ENCODE results near the gene MORF4L1.
"Not testable (repeated sequence)": the region's sequence is repeated elsewhere in the genome, so short reads cannot be mapped to it uniquely, and the experiment has no call there.

Gene MORF4L1, protein sequence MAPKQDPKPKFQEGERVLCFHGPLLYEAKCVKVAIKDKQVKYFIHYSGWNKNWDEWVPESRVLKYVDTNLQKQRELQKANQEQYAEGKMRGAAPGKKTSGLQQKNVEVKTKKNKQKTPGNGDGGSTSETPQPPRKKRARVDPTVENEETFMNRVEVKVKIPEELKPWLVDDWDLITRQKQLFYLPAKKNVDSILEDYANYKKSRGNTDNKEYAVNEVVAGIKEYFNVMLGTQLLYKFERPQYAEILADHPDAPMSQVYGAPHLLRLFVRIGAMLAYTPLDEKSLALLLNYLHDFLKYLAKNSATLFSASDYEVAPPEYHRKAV

DNA sequence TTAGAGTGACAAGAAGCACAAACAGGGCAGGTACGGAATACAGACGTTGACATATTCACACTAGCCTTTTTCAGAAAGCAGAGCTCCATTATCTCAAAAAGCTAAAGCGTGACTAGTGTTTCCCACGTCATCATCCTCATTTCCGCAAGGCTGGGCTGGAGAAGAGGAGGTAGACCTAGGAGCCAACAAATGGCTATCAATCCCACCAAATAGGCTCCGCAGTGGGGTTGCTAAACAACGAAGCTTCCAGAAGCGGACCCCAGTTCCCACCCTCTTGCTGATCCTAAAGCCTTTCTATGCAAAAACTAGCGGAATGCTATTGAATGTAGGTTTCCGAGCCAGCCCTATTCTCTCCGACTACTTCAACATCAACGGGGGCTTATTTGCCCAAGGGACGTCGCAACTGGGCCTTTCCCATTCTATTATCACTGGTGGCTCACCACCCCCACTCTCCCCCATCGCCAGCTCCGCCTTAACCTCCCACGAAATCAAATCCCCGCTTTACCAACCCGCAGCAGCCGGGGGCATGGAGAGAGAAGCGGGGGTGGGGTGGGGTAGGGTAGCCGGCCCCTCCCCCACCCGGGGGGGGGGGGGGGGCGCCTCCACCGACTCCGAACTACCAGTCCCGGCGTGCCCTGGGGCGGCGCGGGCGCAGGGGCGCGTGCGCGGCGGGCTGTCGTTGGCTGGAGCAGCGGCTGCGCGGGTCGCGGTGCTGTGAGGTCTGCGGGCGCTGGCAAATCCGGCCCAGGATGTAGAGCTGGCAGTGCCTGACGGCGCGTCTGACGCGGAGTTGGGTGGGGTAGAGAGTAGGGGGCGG, at the start of gene MORF4L1:
Gene MORF4L1 (plus strand): TSS at position 736 of the 817 bp plus-strand sequence. CDS start 128 bp downstream, outside the sequence.
- peak; percentile 94 for DNase-seq (ENCODE audit: low read depth in 1 of 2, low spot score in 1 of 2)

DNA sequence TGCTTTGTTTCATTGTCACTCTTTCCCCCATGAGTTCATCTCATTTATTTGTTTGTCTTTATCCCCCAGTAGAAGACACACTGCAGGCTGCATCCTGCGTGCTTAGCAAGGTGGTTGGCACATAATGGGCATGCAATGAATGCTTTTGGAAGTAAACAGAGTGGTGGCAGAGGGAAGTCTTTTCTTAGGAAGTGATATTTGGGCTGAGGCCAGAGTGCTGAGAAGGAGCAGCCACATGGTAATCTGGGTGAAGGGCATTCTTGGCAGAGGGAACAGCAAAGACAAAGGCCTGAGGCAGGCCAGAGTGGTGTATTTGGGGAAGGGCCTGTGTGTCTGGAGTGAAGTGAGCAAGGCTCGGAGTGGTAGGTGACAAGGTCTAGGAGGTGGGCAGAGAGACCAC, 43.8 kb upstream of the MORF4L1 start:
- no peak for DNase-seq (ENCODE audit: low read depth in 1 of 2, low spot score in 1 of 2)

DNA sequence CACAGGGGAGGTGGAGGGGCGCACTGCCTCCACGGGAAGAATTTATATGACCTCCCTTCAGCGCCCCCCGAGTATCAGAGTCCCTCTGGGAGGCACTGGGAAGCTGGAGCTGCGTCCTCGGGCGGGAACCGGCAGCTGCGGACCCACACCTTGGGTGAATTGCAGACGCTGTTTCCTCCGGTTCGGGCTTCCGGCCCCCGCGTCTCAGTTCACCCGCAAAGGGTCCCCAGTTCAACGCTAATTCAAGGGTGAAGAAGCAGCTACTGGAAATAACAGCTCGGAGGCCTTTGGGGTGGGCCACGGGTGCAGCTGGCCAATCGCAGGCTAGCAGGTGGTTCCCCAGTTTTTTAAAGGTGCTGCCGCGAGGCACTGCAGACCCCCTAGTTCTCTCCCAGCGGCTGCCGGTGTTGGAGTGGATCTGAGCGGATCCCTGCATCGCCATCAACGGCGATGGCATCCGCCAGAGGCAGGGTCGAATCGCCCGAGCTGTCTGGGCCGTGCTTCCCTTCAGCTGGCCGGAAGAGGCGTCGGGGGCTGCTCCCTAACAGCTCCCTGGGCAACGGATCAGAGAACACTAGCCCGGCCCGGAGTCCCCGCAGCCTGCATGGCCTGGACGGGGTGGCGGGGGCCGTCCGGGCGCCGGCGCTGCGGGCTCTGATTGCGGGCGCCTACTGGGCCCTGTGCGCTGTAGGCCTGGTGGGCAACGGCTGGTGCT, 42.0 kb upstream of the MORF4L1 start:
- DNase-seq (ENCODE audit: low read depth in 1 of 2, low spot score in 1 of 2) = no peak

DNA sequence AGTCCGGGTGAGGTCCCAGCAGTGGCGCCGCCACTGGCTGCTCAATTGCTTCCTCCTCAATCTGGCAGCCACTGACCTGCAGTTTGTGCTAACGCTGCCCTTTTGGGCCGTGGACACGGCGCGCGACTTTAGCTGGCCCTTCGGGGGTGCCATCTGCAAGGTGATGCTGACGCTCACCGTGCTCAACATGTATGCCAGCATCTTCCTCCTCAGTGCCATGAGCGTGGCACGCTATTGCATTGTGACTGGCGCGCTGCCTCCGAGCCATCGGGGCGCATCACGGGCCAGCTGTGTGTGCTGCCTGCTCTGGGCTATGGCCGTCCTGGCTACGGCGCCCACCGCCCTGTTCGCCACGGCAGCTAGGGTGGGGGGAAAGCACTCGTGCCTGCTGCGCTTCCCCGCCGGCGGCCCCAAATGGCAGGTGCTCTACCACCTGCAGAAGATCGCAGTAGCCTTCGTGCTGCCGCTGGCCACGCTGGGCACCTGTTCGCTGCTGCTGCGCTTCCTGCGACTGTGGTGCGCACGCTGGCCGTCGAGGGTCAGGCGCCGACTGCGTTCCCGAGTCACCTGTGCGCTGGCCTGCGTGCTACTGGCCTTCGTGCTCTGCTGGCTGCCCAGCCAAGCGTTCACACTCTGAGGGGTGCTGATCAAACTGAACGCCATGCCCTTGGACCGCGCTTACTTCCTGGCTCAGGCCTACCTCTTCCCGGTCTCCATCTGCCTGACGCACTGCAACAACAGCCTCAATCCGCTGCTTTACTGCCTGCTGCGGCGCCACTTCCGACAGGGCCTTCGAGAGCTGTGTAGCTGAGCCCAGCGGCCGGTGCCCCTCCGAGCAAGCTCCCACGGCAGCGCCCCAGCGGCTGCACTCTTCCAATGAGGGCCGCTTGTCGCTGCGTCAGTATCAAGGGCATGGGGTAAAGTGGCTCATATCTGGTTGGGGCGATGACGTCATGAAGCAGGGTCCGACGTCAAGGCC, 41.2 kb upstream of the MORF4L1 start:
- DNase-seq (ENCODE audit: low read depth in 1 of 2, low spot score in 1 of 2) = no peak

DNA sequence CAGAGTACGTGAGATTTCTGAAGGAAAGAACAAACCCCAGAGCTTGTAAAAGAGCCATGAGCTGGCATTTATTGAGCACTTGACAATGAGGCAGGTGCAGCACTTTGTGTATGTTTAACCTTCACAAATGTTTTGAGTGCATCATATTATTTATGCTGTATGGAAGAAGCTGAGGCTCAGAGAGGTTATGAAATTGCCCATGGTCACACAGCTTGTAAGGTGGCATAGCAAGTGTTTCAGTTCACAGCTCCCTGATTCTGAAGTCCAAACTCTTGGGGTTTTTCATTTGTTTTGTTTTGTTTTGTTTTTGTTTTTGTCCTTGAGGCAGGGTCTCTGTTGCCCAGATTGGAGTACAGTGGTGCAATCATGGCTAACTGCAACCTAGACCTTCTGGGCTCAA, 36.4 kb upstream of the MORF4L1 start:
- DNase-seq (ENCODE audit: low read depth in 1 of 2, low spot score in 1 of 2) = no peak

DNA sequence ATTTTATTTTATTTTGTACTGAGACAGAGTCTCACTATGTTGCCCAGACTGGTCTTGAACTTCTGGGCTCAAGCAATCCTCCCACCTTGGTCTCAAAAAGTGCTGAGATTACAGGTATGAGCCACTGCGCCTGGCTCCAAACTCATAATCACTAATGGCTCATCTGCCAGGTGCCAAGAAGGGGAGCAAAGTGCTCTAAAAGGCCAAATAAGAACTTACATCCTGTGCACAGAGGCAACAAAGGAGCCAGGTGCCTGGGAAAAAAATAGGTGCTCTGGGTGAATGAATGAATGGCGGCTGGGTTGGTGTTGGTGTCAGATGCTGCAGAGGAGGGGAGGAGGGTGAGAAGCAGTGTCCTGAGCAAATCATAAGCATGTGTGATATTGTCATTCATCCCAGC, 35.6 kb upstream of the MORF4L1 start:
- no peak for DNase-seq (ENCODE audit: low read depth in 1 of 2, low spot score in 1 of 2)

DNA sequence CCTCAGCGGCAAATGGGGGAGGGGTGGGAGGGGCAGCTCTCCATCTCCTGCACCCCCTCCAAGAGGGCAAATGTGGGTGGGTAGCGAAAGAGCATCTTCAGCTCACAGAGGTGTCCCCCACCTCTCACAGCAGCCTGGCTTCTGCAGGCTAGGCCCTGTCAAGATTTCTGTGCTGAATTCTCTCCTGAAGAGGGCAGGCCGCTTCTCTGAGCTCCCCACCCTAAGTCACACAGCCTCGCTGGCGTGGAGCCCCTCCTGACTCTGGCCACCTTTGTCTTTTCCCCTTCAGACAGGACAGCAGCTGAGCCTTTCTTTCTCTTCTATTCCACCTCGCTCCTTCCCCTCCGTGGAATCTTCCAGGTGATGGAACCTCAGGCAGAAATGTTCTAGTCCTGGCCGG, 35.1 kb upstream of the MORF4L1 start:
- DNase-seq (ENCODE audit: low read depth in 1 of 2, low spot score in 1 of 2) = no peak

DNA sequence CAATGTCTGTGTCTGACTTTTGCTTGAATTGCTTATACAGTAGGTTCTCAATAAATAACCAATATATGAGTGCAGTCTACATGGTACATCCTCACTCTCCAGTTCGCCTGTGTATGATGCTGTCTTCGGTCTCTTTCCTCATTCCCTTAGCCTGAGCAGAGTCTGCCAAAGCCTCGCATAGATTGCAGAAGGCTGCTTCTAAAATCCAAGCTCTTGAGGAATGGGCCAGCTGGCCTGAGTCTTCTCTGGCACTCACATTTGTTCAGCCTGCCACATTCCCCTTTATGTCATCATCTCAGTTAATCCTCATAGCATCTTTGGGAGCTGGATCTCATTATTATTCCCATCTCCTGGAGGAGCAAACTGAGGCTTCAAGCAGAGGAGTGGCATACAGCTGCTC, 34.2 kb upstream of the MORF4L1 start:
- DNase-seq (ENCODE audit: low read depth in 1 of 2, low spot score in 1 of 2) = no peak

DNA sequence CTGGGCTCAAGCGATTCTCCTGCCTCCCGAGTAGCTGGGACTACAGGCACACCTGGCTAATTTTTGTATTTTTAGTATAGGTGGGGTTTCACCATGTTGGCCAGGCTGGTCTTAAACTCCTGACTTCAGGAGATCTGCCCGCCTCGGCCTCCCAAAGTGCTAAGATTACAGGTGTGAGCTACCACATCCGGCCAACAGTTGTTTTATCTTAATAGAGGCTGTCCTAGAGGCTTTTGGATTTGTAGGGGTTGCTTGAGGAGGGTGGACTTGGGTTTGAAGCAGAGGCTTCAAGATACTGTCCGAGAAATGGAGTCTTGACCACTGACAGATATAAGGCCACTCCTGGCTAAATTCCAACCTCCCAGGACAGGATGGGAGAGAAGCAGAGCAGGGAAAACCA, 33.5 kb upstream of the MORF4L1 start:
- not testable (repeated sequence) for DNase-seq (ENCODE audit: low read depth in 1 of 2, low spot score in 1 of 2)

DNA sequence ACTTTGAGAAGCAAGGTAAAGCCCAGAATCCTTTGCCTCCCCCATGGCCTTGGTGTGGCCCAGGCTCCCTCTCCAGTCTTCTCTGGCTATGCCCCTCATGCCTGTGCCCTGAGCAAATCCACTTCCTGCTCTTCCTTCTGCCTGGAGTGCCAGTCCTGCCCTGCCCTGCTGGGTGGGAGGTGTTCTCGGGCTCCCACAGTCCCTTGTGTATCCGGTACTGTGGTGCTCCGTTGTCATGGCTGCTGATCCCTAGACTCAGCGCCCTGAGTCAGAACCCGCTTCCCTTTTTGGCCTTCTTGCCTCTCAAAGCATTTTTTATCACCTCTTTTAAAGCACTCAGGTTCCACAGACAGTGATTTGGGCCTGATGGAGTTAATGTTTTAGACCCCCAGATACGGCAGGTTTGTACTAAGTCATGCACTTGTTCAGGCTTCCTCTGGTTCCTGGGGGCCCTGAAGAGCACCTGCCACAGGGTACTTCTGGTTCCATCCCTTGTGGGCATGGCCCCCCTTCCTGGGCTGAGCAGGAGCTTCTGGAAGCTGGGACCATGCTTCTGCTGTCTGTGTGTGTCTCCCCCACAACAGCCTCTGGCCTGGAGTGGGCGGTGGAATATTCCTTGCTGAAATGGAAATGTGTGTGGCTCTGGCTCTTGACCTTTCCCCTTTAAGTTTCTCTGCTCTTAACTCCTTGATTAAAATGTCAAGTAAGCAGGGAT, 31.9 kb upstream of the MORF4L1 start:
- no peak for DNase-seq (ENCODE audit: low read depth in 1 of 2, low spot score in 1 of 2)

DNA sequence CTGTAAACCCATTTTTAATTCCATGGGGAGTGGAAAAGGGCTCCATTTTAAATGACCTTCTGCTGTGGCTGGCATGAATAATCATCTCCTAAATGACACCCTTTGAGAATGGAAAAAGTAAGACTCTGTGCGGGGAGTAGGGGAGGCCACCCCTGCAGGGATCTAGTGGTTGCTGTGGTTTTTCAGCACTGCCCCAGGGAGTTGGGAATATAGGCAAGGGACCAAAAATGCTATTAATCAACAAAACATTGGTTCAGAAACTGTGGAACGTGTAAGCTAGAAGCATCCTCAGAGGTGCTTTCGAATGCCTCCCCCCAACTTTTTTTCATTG, 31.3 kb upstream of the MORF4L1 start:
- no peak for DNase-seq (ENCODE audit: low read depth in 1 of 2, low spot score in 1 of 2)

DNA sequence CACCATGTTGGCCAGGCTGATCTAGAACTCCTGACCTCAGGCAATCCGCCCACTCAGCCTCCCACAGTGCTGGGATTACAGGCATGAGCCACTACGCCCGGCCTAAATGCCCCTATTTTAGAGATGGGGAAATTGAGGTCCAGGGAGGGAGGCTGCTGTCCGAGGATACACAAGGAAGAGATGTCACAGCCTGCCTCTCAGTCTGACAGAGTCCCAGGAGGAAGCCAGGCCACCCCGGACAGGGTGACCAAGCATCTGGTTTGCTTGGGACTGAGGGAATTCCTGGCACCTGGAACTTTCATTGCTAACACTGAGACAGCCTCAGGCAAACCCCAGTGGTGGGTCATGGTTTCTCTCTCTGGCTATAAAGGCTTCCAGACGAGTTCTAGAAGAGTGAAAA, 30.8 kb upstream of the MORF4L1 start:
- DNase-seq (ENCODE audit: low read depth in 1 of 2, low spot score in 1 of 2) = no peak

DNA sequence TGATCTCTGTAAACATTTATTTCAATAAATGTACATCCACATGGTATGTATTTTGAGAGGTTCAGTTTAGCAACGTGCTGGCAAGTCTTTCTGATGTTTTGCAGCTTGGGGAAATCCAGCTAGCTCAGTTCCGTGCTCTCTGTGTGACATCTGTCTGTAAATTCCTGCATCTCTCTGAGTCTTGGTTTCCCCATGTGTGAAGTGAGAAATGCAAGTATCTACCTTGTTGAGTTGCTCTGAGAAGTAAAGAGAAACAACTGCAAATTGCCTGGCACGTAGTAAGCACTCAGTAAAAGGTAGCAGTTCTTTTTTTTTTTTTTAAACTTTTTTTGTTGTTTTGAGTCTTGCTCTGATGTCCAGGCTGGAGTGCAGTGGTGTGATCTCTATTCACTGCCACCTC, 30.2 kb upstream of the MORF4L1 start:
- DNase-seq (ENCODE audit: low read depth in 1 of 2, low spot score in 1 of 2) = no peak

DNA sequence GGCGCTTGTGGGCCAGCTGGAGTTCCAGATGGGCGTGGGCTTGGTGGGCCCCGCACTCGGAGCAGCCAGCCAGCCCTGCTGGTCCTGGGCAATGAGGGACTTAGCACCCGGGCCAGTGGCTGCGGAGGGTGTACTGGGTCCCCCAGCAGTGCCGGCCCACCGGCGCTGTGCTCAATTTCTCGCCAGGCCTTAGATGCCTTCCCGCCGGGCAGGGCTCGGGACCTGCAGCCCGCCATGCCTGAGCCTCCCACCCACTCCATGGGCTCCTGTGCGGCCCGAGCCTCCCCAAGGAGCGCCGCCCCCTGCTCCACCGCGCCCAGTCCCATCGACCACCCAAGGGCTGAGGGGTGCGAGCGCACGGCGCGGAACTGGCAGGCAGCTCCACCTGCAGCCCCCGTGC, 25.8 kb upstream of the MORF4L1 start:
- DNase-seq (ENCODE audit: low read depth in 1 of 2, low spot score in 1 of 2) = not testable (repeated sequence)

DNA sequence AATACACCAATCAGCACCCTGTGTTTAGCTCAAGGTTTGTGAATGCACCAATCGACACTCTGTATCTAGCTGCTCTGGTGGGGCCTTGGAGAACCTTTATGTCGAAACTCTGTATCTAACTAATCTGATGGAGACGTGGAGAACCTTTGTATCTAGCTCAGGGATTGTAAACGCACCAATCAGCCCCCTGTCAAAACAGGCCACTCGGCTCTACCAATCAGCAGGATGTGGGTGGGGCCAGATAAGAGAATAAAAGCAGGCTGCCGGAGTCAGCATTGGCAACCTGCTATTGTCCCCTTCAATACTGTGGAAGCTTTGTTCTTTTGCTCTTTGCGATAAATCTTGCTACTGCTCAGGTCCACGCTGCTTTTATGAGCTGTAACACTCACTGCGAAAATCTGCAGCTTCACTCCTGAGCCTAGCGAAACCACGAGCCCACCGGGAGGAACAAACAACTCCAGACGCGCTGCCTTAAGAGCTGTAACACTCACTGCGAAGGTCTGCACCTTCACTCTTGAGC, 25.2 kb upstream of the MORF4L1 start:
- DNase-seq (ENCODE audit: low read depth in 1 of 2, low spot score in 1 of 2) = not testable (repeated sequence)

DNA sequence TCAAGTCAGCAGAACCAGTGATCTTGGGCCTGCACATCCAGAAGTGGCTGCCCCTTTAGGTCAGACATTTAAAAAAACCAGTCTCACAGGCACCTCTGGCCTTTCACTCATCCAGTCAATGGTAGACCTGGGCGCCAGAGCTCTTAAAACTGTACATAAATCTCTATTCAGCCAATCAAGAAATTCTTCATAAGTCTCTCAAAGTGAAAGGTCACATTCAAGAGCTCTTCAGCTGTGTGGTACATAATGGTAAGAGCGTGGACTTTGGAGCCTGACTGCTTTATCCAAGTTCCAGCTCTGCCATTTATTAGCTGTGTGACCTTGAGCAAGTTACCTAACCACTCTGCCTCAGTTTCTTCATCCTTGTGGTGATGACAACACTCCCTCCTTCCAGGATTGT, 22.3 kb upstream of the MORF4L1 start:
- DNase-seq (ENCODE audit: low read depth in 1 of 2, low spot score in 1 of 2) = no peak

DNA sequence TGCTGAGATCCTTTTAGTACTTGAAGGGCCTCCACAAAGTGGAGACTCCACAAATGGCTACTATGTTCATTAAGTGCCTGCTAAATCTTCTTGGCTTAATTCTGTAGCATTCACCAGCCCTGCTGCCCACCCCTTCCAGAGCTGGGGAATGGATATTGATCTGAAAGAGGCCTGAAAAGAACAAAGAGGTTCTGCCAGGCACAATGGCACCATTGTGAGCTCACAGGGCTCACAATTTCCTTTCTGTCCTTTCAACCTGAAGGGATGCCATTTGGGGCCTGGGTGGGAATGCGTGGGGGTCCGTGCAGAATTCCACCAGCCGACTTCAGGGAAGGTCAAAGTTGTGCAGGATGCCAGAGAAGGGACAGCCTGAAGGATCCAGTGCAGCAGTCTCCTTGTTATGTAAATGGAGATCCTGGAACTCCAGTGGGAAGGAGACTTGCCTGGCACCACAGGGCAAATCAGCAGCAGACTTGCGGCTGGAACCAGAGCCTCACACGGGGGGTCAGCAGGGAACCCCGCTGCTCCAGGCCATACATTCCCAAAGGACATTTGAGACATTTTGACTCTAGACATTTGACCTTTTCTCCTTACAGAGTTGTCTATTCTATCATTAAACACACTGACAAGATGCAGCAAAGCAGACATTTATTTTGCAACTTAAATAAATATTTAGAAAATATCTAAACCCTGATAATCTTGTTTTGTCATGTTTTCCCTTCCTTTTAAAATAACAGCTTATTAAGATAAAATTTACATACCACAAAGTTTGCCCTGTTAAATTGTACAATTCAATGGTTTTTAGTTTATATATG, 21.5 kb upstream of the MORF4L1 start:
- DNase-seq (ENCODE audit: low read depth in 1 of 2, low spot score in 1 of 2) = no peak

DNA sequence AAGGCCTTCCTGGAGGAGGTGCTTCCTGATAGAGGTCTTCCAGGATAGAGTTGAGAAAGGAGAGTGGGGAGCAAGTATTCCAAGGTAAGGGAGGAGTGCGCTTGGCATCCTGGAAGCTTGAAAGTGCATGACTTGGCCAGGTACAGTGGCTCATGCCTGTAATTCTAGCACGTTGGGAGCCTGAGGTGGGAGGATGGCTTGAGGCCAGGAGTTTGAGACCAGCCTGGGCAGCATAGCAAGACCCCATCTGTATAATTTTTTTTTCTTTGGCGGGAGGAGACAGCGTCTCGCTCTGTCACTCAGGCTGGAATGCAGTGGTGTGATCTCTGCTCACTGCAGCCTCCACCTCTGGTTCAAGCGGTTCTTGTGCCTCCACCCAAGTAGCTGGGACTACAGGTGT, 19.2 kb upstream of the MORF4L1 start:
- no peak for DNase-seq (ENCODE audit: low read depth in 1 of 2, low spot score in 1 of 2)

DNA sequence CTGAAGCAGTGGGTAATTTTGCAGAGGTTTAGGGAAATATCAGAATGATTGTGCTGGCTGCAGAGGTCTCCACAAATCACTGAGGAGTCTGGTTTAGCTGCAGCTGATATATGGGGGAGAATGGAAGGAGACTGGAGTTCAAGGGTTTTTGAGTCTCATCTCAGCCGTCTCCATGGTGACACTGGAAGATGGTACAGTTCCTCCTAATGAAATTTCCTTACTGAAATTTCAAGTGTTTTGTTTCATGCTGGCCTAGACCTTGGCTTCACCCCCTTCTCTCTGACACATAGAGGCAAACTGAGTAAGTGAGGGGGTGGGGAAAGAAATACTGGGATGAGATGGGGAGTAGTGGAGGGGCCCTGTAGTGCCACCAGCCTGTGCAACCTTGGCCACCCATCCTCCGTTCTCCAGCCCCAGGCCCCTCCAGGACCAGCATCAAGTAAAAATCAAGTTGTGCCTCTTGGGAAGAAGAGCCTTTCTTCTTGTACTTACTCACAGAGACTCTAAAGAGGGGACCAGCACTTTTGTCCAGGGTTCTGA, 17.8 kb upstream of the MORF4L1 start:
- DNase-seq (ENCODE audit: low read depth in 1 of 2, low spot score in 1 of 2) = no peak

Data from stimulated activated CD4-positive, alpha-beta T cell treated with anti-CD3 and anti-CD28 coated beads, Interleukin-15, amount 100 ng/mL, for 1 hour (primary cell).